ENCODE results near the gene SPSB1. TPM values are rescaled to one million over a fixed set of nuclear protein-coding genes. Genes with fewer than 3 reads are reported as not detected.

The SPSB1 gene
- total RNA-seq, 1 donor from 2014 or later = 20.8 TPM

DNA sequence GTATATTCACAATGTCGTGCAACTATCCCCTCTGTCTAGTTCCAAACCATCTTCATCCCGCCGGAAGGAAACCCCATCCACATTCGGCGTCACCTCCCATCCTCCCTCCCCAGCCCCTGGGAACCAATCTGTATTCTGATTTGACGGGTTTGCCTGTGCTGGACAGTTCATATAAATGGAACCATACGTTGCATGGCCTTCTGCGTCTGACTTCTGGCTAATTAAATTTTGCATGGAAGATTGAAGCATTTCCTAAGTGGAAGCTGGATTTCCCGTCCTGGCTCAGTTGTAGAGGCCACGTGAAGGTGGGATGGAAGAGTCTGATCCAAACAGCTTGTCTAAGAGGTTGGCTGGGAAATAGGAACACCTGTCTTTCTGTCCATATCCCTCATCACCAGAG lies 14.6 kb downstream of the SPSB1 start:
- no peak overlapping the region for H3K4me3 ChIP-seq (ENCODE audit: low read depth, low read length)
- no peak for DNase-seq (ENCODE audit: low read depth)
- TF ChIP-seq, protein P1, sequence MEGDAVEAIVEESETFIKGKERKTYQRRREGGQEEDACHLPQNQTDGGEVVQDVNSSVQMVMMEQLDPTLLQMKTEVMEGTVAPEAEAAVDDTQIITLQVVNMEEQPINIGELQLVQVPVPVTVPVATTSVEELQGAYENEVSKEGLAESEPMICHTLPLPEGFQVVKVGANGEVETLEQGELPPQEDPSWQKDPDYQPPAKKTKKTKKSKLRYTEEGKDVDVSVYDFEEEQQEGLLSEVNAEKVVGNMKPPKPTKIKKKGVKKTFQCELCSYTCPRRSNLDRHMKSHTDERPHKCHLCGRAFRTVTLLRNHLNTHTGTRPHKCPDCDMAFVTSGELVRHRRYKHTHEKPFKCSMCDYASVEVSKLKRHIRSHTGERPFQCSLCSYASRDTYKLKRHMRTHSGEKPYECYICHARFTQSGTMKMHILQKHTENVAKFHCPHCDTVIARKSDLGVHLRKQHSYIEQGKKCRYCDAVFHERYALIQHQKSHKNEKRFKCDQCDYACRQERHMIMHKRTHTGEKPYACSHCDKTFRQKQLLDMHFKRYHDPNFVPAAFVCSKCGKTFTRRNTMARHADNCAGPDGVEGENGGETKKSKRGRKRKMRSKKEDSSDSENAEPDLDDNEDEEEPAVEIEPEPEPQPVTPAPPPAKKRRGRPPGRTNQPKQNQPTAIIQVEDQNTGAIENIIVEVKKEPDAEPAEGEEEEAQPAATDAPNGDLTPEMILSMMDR (conservative IDR thresholded peaks at IDR 0.05; ENCODE audit: low read depth, low read length) = no peak

DNA sequence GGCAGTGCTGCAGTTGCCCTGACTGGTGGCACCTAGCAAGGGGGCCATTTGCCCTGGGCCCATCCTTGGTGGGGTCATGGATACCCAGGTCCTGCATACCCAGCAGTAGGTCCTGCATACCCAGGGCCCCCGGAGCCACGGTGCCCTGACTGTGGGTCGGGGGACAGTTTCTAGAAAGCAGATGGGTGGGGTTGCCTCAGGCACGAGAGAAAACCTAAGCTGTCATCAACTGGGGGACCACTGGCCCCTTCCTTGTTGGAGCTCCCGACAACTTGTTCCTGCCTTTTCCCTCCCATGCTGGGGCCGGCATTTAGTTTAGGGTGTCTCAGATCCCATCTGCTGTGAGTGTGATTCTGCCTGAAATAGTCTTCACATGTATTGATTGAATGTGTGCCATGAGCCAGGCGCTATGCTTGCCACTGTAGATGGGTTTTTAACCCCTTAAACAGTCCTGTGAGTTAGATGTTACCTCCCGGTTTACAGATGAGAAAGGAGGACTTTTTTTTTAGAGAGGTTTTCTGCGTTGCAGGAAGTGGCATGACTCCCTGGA lies 15.6 kb downstream of the SPSB1 start:
- TF ChIP-seq, protein P1 (conservative IDR thresholded peaks at IDR 0.05; ENCODE audit: low read depth, low read length) = no peak
- no peak overlapping the region for H3K4me3 ChIP-seq (ENCODE audit: low read depth, low read length)
- no peak for DNase-seq (ENCODE audit: low read depth)

DNA sequence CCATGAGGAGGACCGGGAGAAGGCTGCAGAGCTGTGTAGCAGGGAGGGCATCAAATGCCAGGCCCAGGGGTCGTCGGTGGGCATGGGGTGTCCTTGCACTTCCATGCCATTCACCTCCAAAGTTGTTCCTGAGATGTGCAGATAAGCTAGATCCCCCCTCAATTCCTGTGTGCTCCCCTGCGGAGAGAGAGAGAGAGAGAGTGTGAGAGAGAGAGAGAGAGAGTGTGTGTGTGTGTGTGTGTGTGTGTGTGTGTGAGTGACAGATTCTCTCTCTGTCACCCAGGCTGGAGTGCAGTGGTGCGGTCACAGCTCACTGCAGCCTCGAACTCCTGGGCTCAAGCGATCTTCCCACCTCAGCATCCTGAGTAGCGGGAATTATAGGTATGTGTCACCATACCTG lies 16.4 kb downstream of the SPSB1 start:
- H3K4me3 ChIP-seq (ENCODE audit: low read depth, low read length) = no peak overlapping the region
- TF ChIP-seq, protein P1 (conservative IDR thresholded peaks at IDR 0.05; ENCODE audit: low read depth, low read length) = no peak
- DNase-seq (ENCODE audit: low read depth) = no peak

DNA sequence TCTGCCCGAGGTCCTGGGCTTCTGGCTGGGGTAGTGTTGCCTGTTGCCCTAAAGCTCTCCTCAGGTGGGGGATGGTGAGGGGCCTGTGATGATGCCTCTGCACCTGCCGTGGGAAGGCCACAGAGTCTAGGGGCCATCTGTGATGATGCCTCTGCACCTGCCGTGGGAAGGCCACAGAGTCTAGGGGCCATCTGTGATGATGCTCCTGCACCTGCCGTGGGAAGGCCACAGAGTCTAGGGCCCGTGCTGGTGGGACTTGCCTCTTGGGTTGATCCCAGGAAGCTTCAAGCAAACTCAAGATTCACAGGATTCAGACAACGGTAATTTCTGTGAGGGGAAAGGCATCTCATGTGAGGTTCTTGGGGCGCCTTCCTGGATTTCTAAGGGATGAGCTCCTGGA lies 17.3 kb downstream of the SPSB1 start:
- TF ChIP-seq, protein P1 (conservative IDR thresholded peaks at IDR 0.05; ENCODE audit: low read depth, low read length) = no peak
- no peak for DNase-seq (ENCODE audit: low read depth)
- no peak overlapping the region for H3K4me3 ChIP-seq (ENCODE audit: low read depth, low read length)

DNA sequence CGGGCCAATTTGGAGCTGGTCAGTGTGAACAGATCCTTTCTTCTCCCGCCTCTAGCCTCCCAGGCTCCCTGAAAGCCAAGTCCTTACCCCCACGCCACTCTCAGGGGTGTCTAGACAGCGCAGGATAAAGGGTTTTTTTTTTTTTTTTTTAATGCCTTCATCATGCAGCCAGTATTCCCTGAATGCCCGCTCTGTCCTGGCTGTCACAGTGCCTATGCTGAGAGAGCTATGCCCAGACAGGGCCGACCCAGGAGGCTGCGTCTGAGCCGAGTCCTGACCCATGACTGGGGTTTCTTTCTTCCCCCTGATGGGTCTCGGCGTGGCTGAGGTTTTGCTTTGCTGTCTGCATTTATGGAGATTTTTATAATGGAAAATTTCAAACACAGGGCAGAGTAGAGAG lies 18.3 kb downstream of the SPSB1 start:
- TF ChIP-seq, protein P1 (conservative IDR thresholded peaks at IDR 0.05; ENCODE audit: low read depth, low read length) = no peak
- DNase-seq (ENCODE audit: low read depth) = no peak
- no peak overlapping the region for H3K4me3 ChIP-seq (ENCODE audit: low read depth, low read length)

DNA sequence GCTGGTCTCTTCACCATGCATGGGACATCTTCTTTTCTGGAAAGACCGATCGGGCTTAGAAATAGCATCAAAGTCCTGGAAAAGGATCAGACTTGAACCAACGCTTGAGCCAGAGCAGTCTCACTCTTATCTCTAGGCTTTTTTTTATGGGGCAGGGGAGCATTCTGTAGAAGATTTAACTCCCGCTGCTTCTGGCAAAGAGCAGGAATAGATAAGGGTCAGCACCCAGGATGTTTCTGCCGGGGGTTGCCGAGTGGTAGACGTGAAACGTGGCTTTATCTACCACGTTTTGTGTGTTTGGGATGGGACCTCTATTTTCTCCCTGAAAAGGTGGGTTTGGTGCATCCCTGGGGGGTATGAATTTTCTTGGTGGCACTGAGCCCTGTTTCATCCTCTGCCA lies 18.8 kb downstream of the SPSB1 start:
- no peak overlapping the region for H3K4me3 ChIP-seq (ENCODE audit: low read depth, low read length)
- TF ChIP-seq, protein P1 (conservative IDR thresholded peaks at IDR 0.05; ENCODE audit: low read depth, low read length) = no peak
- DNase-seq (ENCODE audit: low read depth) = no peak

DNA sequence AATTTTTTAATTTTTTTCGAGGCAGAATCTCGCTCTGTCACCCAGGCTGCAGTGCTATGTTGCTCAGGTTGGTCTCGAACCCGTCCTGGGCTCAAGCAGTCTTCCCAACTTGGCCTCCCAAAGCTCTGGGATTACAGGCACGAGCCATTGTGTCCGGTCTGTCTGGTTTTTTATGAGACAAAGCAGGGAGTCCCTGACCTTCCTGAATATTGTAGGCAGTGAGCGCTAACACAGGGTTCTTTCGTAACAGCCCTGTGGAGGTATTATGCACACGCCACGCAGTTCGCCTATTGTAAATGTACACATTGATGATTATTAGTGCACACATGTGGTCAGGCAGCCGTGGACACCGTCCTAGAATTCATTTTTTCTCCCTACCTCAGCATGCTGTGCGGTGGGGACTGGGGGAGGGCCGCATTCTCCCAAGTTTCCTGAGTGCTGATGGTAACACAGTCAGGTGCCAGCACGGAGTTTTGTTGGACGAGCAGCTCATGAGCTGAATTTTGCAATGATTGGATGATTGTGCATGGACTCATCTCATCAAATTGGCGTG lies 19.6 kb downstream of the SPSB1 start:
- no peak overlapping the region for H3K4me3 ChIP-seq (ENCODE audit: low read depth, low read length)
- DNase-seq (ENCODE audit: low read depth) = no peak
- TF ChIP-seq, protein P1 (conservative IDR thresholded peaks at IDR 0.05; ENCODE audit: low read depth, low read length) = no peak

Data from epithelial cell of proximal tubule (primary cell).